ENCODE results near the gene ADCY5.

ADCY5 gene

GRCh38 chr3:123361071-123361470, 87.8 kb downstream of the ADCY5 start:
- no peak for DNase-seq

GRCh38 chr3:123357275-123357674, 91.6 kb downstream of the ADCY5 start:
- no peak for DNase-seq

DNA sequence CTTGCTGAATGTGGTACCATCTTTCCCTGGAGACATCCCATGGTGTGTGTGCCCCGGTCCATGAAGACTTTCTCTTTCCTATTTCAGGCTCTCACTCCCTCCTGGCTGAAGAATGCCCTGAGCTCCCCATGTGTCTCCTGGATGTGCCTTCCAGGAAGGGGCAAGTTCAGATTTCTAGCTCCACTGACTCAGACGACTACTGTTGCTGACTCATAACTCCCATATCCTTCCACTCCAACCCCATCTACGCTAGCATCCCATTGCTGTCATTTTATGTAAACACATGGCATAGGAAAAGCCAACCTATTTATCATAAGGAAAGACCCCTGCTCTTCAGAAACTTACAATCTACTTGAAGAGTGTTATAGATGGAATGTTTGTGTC, 95.0 kb downstream of the ADCY5 start:
- DNase-seq = no peak

DNA sequence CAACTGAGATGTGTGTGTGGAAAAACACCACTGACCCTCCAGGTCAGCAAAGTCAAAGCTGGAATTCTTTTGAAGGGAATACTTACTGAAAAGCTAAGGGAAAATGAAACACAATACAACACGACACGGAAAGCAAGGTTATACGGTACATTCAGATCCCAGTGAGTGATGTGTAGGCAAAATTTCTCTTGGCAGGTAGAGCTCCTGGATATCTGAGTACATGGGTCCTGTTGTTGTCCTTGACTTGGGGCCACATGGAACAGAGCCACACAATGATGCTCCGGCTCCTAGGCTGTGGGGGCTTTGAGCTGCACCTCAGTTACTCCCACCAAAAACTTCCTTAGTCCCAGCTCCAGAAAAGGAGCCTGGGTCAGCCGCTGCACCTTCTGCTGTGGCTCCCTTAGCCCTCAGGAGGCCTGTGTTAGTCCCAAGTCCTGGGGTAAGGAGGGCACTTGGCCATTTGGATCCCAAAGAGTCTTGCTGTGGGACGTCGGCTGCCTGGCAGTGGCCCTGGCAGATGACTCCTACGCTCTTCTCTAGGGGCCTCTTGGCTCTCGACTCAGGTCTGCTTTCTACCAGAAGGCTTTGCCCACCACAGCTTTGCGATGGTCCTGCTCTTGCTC, 95.6 kb downstream of the ADCY5 start:
- no peak for DNase-seq

GRCh38 chr3:123352134-123352554, 96.7 kb downstream of the ADCY5 start:
- no peak for DNase-seq

DNA sequence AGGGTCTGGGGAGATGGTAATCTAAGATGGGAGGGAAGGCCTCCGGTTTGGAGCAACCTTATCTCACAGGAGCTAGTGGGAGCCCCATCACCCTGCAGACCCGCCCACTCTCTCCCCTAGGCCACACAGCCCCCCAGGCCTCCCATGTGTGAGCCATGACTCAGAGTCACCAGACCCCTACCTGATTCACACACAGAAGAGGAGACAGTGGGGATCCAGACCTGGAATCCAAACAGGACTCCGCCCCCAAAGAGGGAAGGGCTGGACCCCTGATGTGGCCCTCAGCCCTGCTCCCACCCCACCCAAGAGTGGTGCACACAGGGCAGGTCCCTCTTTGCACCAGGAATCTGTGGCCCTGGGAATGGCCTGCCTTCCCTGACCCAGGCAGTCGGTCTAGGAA, 97.4 kb downstream of the ADCY5 start:
- DNase-seq = no peak

DNA sequence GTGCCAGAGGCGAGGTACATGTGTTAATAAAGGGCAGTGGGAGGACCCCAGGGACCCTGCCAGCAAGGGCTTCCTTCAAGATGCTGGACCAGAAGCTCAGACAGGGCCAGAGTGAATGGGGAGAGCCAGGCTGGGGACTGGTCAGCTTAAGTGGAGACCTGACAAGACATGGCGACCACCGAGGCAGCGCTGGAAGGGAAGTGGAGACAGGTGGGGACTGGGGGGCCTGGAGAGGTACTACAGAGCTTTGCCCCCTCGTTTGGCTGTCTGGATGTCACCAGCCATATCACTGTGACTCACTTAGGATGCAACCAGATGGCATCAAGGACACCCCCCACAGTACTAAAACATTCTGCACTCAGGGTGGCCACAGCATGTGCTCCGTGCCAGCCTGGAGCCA, 97.9 kb downstream of the ADCY5 start:
- no peak for DNase-seq

GRCh38 chr3:123349566-123350435, 99.1 kb downstream of the ADCY5 start:
- no peak for DNase-seq

- no peak for DNase-seq
These were observed 99.7 kb downstream of the ADCY5 start for GRCh38 chr3:123349201-123349535.

DNA sequence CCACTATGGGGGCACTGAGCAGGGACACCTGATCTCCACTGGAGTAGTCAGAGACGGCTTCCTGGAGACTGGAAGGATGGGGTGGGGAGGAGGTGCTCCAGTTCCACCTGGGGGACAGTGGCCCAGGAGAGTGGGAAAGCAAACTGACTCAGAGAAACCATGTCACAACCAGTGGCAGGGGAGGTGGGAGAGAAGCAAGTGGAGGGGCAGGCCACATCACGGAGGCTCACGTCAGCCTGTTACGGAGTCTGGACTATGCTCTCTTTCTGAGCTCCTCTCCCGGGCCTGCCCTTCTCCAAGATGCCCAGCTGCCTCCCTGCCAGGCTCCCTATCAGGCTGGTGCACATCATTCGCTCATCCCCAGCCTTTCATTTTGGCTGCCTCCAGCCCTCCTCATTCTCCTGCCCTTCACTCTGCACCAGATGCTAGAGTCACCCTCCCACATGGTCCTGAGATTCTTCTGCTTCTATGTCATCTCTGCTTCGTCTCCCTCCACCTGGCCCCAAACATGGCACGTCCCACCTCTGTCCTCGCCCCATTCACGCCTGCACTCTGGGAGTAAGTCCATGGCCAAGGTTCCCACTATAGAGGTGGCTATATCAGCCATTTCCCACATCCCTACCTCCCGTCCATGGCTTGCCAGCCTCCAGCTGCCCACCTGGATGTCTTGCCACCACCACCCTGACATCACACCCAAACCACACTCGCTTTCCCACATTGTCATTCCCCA, 100.3 kb downstream of the ADCY5 start:
- no peak for DNase-seq

GRCh38 chr3:123347691-123348264, 101.1 kb downstream of the ADCY5 start:
- no peak for DNase-seq

DNA sequence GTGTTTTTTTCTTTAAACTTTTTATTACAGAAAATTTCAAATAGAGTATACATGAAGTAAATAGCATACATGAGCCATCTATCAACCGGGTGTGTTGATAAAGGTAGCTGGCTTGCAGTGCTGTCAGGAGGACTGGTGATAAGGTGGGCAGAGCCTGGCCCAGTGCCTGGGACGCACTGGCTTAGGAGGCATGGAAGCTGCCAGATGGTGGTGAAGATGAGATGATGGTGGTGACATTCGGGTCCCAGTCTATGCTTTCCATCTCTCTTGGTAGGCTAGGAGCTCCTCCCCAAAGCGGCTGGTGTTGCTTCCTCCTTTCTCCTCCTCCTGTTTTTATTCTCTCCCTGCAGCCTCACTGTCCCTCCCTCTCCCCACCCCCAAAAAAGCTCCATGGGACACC, 101.7 kb downstream of the ADCY5 start:
- DNase-seq = no peak

DNA sequence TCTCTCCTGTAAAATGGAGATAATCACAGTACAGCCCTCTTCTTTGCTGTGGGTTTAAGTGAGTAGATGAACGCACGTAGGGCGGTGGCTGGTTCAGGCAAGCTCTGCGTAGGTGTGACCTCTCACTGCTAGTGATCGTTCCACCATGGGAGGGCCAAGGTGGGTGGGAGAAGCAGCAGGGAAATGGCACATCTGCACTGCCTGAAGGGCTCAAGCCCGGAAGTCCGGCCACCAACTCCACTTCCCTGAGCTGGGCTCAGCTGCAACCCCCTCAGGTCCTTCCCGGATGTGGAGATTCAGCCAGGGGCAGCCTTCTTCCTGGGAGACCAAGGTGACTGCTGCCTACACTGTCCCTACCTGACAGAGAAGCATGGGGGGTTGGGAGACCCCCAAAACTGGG, 102.9 kb downstream of the ADCY5 start:
- no peak for DNase-seq

- DNase-seq = peak; percentile 15
These were observed 103.8 kb downstream of the ADCY5 start for GRCh38 chr3:123344907-123345594.

- peak; percentile 21 for DNase-seq
These were observed 104.5 kb downstream of the ADCY5 start for GRCh38 chr3:123344175-123344906.

DNA sequence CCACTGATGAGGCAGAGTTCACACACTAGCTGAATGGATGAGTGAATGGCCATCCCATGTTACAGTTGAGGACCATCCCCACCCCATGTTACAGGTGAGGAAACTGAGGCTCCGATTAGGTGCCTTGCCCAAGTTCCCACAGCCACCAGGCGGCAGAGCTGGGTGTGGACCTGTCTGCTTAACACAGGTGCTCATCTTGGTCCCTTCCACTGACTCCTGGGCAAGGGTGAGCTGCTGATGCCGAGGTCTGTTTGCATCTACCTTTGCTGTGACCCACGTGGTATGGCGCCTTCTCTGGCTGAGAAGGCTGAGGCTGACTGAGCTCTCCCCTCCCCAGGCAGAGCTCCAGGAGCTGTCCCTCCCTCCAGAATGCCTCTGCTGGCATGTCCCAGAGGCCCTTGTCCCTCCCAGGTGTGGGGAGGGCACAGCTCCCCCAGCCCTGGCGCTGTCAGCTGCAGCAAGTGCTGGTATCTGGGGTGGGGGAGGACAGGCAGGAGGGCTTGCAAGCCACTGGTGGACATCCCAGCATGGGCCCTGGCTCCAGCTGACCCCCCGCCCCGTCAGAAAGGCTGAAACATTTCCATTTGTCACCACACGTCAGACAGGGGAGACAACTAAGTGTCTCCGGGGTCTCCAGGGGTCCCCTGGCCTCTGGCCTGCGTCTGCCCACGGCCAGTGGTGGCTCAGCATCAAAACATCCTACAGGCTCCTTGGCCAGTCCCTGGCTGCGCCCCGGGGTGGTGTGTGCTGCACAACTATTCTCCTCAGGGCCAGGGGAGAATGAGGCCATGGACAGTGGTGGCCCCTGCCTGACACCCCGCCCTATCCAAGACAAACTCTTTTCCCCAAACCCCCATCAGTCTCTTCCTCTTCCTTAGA, 105.4 kb downstream of the ADCY5 start:
- peak; percentile 23 for DNase-seq

GRCh38 chr3:123342631-123343080, 106.2 kb downstream of the ADCY5 start:
- peak; percentile 12 for DNase-seq

DNA sequence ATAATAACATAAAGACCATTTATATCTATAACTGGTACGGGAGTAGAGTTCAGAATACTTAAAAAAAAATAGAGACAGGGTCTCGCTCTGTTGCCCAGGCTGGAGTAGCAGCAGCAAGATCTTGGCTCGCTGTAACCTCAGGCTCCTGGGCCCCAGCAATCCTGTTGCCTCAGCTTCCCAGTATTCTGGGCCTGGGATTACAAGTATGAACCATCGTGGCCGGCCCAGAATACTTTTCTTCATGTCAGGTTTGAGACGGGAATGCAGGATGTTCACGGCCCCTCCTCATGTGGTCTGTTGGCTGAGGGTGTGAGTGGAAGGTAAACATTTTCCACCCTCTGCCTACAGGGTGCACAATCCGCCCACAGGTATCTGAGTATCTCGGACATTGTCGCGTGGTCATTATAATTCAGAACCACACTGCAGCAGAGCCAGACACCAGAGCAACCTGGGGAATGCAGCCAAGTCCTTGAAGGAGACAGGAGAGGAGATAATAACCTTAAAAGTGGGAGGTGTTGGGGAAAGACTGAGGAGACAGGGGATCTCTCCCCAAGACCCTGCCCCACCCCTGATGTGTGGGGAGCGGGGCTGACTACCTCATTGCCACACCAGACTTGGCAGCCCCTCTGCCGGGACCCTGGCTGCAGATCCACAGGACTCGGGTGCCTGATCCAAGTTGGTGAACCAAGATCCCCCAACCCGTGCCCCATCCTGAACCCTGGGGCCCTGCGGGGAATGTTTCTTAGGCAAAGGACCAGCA, 106.8 kb downstream of the ADCY5 start:
- DNase-seq = no peak

- DNase-seq = peak; percentile 3
These were observed 108.6 kb downstream of the ADCY5 start for GRCh38 chr3:123340336-123340735.

GRCh38 chr3:123339302-123339701, 109.6 kb downstream of the ADCY5 start:
- peak; percentile 16 for DNase-seq

Measured in left hindlimb (tissue), 1 donor.